Stimulated activated CD4-positive, alpha-beta T cell treated with anti-CD3 and anti-CD28 coated beads, Interleukin-2, amount 100 ng/mL, for 24 hours (primary cell): ENCODE measurements around the gene GPR65.
"Not testable (repeated sequence)": the region's sequence is repeated elsewhere in the genome, so short reads cannot be mapped to it uniquely, and the experiment has no call there.

Source experiments
- DNase-seq, 2 donors: peaks; one replicate each; pipeline ENCODE4 v3.0.0-alpha.2; 2020

The GPR65 gene

DNA sequence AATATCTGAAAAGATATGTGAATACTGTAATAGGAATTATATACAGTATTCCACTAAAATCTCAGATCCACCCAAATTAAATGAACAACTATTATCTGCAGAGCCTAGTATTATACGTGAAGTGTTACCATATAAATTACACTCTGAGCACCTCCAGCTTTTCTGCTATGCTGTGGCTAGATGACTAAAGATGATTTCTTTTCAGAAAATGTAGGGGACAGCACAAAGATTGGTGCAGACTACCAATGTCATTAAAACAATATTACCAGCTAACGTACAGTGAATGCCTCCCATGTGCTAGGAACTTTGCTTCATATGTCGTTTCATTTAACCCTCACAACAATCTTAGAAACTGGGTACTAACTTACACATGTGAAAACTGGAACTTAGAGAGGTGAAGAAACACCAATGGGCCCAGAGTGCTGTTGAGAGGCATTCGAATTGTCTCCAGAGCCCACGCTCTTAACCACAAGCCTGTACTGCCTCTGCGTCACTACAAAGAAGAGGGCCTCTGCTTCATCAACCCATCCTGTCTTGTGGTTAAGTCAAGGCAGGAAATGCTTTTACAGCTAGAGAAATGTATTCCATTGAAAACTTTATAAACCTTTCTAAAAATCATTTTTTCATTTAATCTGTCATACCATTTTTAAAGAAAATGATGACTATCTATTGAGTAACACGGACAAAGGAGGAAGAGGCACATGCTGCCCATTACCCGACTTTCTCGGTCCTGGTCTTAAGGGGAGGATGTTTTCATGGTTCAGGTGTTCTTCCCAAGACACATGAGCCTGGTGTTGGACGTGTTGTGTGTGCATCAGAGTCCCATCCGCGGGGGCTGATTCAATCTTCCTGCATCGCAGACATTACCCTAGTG, 1.3 kb downstream of the GPR65 start:
- peak; percentile 57 to 70 for DNase-seq

DNA sequence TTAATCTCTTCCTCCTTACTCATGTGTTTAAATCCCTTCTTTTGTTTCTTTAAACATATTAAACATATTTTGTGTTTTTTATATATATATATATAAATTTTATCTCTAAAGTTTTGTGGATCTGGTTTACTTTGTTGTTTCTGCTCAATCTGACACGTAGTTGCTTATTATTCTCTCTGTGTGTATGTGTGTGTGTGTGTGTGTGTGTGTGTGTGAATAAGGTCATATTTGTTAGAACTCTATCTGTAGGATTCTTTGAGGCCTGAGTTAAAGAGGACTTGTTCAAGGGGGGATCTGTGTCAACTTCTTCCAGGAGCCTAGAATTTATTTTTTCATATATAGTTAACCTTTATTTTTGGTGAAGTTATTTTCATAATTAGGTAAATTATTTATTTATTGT, 2.7 kb downstream of the GPR65 start:
- no peak for DNase-seq

DNA sequence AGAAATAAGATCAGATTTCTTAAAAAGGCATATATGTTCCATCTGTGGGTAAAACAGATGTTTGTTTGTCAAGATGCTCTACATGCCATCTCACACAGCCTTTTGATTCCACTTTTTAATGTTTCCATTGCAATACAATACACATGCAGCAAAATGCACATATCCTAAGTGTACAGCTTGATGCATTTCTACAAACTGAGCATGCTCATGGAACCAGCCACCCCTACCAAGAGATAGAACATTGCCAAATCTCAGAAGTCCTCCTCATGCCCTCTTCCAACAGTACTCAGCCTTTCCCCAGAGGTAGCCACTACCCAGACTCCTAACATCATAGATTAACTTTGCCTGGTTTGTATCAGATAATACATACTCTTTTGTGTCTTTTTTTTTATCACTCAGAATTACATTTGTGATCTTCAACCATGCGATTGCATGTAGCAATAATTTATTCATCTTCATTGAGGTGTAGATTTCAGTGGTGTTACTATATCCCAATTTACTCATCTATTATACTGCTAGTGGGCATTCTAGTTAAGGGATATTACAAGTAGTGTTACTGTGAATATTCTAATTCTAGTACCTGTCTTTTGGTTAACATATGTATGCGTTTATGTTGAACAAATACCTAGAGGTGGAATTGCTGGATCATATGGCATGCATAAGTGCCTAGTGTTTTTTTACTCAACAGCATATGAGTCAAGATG, 3.3 kb downstream of the GPR65 start:
- DNase-seq = no peak

DNA sequence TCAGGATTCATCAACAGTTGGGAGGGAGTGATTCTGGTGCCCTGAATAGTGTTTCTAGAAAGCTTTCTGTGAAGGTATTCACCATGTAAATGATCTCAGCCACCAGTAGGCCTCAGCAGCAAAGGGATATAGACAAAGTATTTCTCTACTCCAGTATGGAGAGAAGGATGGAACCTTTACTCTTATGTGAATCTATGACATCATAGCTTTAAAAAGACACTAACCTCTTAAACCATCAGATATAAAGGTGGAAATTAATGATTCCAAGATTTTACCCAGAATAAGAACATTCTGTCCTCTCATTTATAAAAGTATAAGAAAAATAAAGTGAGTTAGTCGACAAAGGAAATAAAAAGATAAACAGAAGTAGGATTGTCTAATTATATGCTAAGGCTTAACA, 4.6 kb downstream of the GPR65 start:
- DNase-seq = no peak

DNA sequence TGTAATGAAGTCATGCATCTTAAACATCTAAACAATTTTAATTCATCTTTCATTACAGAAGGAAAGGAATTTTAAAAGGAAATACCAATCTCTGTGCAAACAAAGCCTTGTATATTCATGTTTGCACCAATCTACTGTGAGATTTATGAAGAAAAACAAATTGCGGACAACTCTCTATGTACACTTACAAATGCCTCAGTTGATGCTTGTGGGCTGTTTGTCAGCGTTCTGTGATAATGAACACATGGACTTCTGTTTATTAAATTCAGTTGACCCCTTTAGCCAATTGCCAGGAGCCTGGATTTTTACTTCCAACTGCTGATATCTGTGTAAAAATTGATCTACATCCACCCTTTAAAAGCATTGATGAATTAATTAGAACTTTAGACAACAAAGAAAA, 5.4 kb downstream of the GPR65 start:
- no peak for DNase-seq

DNA sequence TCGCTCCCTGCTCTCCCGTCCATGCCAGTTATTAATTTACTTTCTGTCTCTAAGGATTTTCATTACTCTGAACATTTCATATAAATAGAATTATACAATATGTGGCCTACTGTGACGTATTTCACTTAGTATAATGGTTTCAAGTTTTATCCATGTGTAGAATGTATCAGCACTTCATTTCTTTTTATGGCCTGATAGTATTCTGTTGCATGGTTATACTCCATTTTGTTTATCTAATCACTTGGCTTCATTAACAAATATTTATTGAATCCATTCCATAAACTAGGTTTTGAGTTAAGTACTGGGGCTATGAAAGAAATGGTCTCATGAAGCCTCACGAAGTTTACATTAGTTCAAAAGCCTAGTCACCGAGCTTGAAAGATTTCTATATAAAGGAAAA, 7.6 kb downstream of the GPR65 start:
- no peak for DNase-seq

DNA sequence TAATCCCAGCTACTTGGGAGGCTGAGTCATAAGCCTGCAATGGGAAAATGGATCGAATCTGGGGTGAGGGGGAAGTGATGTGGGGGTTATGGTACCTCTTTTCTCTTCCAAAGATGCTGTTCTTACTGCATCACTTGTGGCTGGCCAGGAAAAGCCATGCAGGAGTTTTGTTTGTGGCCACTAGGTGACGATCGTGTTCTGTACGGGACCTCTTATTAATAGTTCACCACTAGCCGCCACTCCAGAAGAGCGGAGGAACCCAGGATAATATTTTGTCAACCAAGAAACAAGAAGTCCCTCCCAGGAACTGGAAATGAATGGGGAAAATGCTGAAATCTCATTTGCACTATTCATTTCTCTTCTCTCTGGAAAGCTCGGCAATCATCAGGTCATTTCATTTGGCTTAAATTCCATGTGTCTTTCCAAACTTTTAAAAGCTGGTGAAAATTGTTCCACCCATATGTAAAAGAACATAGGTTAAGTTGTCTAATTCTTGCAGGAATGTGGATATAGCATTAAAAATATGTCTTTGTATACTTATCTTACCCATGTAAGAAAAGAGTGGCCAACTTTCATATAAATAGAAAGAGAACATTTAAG, 8.9 kb downstream of the GPR65 start:
- peak; percentile 25 to 36 for DNase-seq

DNA sequence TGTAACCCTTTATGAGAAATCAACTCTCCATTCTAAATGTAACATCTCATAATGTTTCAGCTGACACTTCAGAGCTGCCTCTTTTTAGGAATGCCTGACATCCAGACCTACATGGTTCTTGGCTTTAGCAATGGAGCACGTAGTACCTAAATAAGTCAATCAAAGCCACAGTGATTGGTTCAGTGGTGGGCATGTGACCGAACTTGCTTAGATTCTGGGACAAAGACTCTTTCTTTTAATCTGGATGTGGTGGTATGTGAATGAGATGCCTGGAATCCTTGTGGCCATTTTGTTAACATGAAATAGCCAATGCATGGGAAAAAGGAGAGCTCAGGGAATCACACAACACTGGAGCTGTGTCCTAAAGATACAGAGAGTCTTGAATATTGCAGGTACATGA, 11.8 kb downstream of the GPR65 start:
- DNase-seq = no peak

DNA sequence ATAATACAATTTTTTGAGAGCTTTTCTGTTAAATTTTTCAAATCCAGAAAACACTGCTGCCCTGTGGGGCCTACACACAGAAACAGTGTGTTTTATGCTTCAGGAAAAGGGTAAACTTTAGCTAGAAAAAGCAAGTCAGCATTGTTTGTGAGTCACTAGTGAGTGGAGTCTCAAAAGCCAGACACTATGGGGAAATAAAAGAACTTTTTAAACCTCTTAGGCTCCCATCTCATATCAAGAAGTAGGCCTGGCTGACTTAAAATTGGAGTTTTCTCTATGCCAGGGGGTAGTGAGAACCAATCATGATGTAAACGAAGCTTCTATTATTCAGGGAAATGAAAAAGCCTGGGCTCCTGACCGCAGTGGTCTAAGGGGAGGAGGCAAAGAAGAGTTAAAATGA, 12.6 kb downstream of the GPR65 start:
- no peak for DNase-seq

DNA sequence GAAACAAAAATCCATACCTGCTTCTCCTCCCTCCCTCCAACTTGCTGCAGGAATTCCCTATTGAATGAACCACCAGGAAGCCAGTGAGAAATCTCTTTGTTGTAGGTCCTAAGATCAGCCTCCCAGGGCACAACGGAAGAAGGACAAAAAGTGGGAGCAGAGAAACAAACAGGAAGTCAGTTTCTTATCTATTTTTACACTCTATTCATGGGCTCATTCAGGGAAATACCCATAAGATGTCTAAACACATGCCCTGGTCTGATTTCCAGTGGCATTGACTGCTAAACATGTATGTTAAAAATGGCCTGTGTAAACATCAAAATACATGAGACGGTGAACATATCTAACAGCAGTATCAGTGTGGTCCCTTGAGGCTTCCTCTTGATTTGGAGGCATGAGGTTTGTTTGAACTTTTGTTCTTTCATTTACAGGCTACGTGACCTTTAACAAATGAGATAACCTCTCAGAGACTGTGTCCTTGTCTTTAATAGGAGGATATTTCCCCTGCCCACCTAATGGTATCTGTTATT, 18.8 kb downstream of the GPR65 start:
- no peak for DNase-seq

DNA sequence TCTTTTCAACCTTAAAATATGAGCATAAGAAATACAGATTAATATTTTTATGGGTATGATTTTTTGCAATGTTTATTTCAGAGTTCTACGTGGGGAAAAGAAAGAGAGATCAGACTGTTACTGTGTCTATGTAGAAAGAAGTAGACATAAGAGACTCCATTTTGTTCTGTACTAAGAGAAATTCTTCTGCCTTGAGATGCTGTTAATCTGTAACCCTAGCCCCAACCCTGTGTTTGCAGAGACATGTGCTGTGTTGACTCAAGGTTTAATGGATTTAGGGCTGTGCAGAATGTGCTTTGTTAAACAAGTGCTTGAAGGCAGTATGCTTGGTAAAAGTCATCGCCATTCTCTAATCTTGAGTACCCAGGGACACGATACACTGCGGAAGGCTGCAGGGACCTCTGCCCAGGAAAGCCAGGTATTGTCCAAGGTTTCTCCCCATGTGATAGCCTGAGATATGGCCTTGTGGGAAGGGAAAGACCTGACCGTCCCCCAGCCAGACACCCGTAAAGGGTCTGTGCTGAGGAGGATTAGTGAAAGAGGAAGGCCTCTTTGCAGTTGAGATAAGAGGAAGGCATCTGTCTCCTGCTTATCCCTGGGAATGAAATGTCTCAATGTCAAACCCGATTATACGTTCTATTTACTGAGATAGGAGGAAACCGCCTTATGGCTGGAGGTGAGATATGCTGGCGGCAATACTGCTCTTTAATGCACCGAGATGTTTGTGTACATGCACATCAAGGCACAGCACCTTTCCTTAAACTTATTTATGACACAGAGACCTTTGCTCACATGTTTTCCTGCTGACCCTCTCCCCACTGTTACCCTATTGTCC, 19.5 kb downstream of the GPR65 start:
- not testable (repeated sequence) for DNase-seq

DNA sequence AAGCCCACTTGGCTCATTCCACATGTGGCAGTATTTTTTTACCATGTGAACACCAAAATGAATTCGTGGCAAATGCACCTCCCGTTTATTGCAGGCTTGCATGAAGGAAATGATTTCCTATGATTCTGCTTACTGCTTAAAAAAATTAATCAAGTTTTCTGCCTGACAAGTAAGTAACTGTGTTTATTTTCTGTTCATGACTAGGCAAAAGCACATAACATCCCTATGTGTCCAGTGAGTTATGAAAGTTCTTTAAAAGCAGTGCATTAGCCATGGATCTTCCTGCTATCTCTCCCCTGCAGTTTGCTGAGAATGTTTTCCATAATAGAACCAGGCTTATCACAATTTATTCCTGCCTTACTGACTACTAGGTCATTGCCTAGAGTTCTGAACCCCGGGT, 20.4 kb downstream of the GPR65 start:
- DNase-seq = no peak

DNA sequence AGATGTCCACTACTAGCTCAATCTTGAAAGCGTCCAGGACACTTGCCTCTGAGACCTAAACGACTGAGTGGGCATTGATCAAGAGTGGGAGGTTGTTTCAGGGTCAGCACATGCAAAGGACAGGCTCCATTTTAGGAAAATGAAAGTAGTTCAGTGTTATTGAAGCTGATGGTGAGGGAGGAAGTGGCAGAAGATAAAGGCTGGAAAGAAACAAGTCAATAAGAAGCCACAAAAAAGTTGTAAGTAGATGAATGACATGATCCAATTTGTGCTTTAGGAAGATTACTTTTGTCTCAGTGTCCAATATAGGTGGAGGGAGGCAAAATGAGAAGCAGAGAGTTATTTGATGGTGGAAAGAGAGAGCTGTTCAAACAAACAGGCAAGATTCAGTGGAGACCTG, 22.0 kb downstream of the GPR65 start:
- DNase-seq = no peak

DNA sequence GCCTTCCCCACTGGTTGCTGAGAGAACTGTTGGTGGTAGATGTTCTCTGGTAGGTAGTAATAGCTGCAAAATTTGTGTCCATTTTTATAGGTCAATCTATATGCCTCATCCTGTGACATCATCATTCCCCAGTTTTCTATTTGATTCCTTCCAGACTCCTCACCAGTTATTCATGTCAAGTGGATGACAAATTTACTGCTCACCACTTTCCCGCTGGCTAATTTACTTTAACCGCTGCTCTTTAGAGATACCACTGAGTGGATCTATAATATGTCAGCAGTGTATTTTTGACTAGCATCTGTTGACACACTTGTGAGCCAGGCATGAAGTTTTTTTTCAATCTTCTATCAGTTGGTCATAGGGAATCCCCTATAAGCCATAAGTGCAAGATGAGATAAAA, 24.6 kb downstream of the GPR65 start:
- DNase-seq = no peak

DNA sequence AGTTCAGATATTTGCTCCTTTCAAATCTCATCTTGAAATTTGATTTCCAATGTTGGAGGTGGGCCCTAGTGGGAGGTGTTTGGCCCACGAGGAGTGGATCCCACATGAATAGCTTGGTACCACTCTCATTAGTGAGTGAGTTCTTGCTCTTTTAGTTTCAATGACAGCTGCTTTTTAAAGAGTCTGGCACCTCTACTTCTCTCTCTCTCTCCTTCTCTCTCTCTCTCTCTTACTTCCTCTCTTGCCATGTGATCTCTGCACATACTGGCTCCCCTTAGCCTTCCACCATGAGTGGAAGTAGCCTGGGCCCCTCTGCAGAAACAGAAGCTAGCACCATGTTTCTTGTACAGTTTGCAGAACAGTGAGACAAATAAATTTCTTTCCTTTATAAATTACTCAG, 25.1 kb downstream of the GPR65 start:
- DNase-seq = no peak

DNA sequence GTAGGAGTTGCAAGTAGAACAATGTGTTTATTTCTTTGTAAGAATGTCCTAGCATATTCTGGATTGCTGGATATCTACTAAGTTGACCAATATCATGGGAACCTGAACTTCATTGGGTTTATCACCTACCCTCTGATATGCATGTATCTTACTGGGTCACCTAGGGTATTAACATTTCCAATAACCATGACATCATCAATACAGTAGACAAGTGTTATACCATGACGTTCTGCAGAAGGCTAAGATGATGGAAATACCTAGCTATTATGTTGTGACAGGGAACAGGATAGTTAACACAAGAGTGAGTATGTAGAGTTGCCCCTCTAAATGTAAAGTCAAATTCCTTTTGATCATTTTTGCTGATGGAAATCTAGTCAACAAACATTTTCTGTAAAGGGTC, 26.0 kb downstream of the GPR65 start:
- DNase-seq = no peak

DNA sequence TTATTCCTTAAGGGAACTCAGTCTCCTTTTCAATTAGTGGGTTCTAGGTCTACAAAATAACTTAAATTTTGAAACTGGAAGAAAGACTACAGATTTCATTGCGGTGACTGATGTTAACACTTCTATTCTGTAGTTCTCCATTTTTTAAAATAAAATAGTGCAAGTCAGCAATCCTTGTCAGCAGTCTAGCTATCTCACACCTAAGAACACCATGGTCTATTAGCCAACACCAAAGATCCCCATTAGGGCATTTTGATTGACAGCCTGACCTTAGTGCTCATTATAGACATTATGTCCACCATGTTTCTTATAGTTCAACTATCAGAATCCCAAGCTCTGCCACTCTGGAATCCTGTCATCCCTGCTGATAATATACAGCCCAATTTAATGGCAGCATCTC, 27.4 kb downstream of the GPR65 start:
- DNase-seq = no peak

DNA sequence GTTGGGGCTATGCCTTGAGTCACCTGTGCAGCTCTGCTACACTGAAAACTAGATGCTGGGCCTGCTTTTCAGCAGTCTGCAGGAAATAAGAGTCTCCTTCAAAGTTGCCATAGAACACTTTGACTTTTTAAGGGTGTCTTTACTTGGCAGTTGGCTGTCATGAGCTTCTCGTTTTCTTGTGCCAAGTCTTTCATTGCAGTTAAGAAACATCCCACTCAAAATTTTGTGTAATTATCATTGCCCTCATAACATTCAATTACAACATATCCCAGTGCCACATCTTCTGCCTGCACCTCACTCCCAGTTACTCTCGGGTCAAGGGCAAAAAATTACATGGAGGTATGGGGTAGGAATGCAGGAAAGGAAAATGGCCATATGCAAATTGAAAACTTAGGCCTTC, 29.1 kb downstream of the GPR65 start:
- no peak for DNase-seq

DNA sequence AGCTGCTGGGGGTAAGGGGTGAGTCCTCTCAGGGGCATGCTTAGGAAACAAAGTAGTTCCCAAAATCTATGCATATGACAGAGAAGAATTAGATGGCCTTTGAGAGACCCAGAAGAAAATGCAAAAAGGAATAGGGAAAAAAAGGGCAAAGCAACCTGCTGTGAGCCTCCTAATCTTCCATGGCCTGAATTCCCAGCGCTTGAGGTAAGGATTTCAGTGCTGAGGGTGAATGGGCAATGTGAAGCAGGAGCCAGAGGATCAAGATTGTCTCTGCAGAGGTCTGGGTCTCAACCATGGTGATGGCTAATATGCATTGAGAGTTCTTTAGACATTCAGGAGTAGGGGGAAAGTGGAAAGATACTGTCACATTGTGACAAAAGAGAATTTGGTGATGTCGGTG, 31.5 kb downstream of the GPR65 start:
- no peak for DNase-seq

DNA sequence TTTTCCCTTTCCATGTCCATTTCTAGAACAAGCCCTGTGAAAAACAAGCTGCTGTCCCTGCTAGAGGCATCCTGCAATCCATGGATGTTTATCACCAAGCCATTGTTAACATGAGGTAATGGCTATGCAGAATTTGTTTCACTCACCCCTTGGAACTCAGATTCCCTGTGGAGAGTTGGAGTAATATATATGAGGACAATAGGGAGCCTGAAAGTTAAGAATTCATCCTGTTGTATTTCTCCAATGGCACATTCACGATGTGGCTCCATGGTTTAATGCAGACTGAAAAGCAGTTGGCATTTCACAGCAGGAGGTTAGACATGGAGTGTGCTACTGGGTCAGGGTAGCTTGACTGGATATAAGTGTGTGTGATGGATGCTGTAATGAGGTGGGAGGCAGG, 32.4 kb downstream of the GPR65 start:
- no peak for DNase-seq

DNA sequence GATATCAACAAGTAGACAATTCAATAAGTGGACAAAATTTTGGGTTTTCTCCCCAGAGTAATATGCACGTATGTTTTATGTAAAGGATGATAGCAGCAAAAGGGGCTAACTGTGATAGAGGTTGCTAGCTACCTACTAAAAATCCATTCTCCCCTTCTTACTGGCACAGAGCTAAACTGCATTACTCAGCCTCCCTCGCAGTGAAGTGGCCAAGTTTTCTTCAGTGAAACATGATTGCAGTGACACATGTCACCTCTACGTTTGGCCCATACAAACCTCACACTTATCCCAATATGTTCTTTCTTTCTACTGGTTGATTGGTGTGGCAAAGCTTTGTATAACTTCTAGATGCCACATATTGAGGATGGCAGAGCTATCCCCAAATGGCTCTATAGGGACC, 34.3 kb downstream of the GPR65 start:
- no peak for DNase-seq

DNA sequence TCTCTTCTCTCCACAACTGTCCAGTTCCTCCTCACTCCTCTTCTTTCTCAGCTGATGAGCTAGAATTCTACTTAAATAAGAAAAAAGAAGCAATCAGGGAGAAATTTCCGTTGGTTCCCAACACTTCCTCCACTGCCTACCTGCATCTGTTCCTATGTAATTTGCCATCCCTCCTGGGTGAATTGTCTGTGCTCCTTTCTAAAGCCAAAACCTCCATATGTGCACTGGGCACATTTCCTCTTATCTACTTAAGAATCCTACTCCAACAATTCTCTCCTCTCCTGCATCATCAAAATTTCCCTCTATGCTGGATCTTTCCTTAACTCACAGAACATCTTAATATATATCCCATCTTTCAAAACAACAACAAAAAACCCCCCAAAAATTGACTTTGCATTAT, 35.2 kb downstream of the GPR65 start:
- DNase-seq = no peak
